ENCODE data around the gene DHX29.

DNA sequence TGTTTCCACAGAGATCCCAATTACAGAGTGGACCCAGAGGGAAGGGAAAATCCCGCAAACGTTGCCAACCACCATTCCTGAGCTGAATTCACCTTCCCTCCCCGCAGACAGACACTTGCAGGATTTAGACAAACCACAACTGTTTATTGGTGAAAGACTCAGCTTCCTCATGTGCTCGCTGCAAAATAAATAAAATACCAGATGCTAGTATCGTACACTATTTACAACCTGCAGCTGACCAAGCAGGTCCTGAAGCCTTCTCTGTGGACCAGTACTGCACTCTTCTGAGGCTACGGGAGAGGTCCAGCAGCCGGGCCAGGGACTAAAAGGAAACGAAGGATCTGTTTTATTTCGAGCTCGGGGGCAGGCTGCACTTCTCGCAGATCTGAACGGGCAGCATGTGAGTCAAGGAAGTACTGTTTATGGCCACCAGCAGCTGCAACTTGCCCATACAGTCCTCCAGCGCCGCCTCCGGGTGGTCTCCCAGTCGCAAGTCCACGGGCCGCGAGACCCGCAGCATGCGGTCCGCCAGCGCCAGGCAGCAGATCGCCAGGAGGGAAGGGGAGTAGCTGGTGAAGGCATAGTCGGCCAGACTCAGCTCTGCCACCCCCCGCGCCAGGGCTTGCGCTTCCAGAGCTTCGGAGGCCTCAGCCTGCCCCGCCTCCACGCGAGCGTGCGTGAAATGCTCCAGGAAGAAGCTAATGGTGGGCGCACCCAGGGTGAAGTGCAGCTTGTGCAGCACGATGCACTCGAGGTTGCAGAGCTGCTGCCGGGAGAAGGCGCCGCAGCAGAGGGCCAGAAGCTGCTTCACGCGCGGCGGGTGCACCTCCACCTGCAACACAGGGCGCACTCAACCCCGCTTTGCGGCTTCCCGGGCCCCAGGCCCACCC is 76.2 kb downstream of the DHX29 start:
- TF ChIP-seq CTCF (IDR thresholded peaks at IDR 0.05) (no peak), POLR2AphosphoS5 (IDR thresholded peaks at IDR 0.05) (no peak), POLR2A (IDR thresholded peaks at IDR 0.05; ENCODE audit: low read depth) (no peak)
